ENCODE data around the gene ZNF384. TPM values are rescaled to one million over a fixed set of nuclear protein-coding genes. Genes with fewer than 3 reads are reported as not detected.

Gene ZNF384
- total RNA-seq, 1 donor from 2014 or later, result 53.6 TPM

GRCh38 chr12:6691473-6691872, 2.3 kb upstream of the ZNF384 start:
- Histone ChIP-seq H3K36me3 (no peaks in the 10 kb centered on the region), H3K27me3 (no peaks in the 10 kb centered on the region), H3K4me3 (no peak overlapping the region), H3K9me3 (no peaks in the 10 kb centered on the region), H3K4me1 (peaks cover 27% of the 10 kb centered on the region), H3K27ac (no peak overlapping the region)
- ATAC-seq (no peak), DNase-seq (no peak)
- intact Hi-C loops (cut with DNase I), result no loop called here
- TF ChIP-seq CTCF (IDR thresholded peaks at IDR 0.05), result no peak

GRCh38 chr12:6688543-6688998, 604 bp downstream of the ZNF384 start:
- no peak for TF ChIP-seq CTCF (IDR thresholded peaks at IDR 0.05)
- Histone ChIP-seq H3K27me3 (no peaks in the 10 kb centered on the region), H3K27ac (peak overlapping the region; percentile 96), H3K9me3 (no peaks in the 10 kb centered on the region), H3K4me1 (peaks cover 35% of the 10 kb centered on the region), H3K36me3 (no peaks in the 10 kb centered on the region), H3K4me3 (peak overlapping the region; percentile 82)
- ATAC-seq, result no peak
- no peak for DNase-seq
- intact Hi-C loops (cut with DNase I), result no loop called here

- Histone ChIP-seq H3K36me3 (peaks cover 6% of the 10 kb centered on the region), H3K4me3 (no peak overlapping the region), H3K27me3 (no peaks in the 10 kb centered on the region), H3K4me1 (peaks cover 35% of the 10 kb centered on the region), H3K9me3 (no peaks in the 10 kb centered on the region), H3K27ac (no peak overlapping the region)
- intact Hi-C loops (cut with DNase I), result no loop called here
- TF ChIP-seq CTCF (IDR thresholded peaks at IDR 0.05), result no peak
- ATAC-seq (no peak), DNase-seq (no peak)
These were observed 3.4 kb downstream of the ZNF384 start for GRCh38 chr12:6685814-6686213.

- H3K4me3 ChIP-seq, result no peak overlapping the region
- no peak overlapping the region for H3K27ac ChIP-seq
- TF ChIP-seq CTCF (IDR thresholded peaks at IDR 0.05), result peak; percentile 51
- DNase-seq, result no peak
- H3K36me3 ChIP-seq, result peaks cover 13% of the 10 kb centered on the region
- intact Hi-C loops (cut with DNase I), result no loop called here
- H3K27me3 ChIP-seq, result no peaks in the 10 kb centered on the region
- H3K9me3 ChIP-seq, result no peaks in the 10 kb centered on the region
- H3K4me1 ChIP-seq, result peaks cover 25% of the 10 kb centered on the region
- no peak for ATAC-seq
These were observed 4.6 kb downstream of the ZNF384 start for GRCh38 chr12:6684609-6685008.

GRCh38 chr12:6676962-6677361, 12.2 kb downstream of the ZNF384 start:
- Histone ChIP-seq H3K9me3 (no peaks in the 10 kb centered on the region), H3K27ac (no peak overlapping the region), H3K36me3 (peaks cover 89% of the 10 kb centered on the region), H3K27me3 (no peaks in the 10 kb centered on the region), H3K4me3 (no peak overlapping the region), H3K4me1 (no peaks in the 10 kb centered on the region)
- ATAC-seq, result no peak
- intact Hi-C loops (cut with DNase I), result no loop called here
- no peak for TF ChIP-seq CTCF (IDR thresholded peaks at IDR 0.05)
- DNase-seq, result no peak

GRCh38 chr12:6672143-6672542, 17.0 kb downstream of the ZNF384 start:
- no peaks in the 10 kb centered on the region for H3K4me1 ChIP-seq
- ATAC-seq (no peak), DNase-seq (no peak)
- no peak for TF ChIP-seq CTCF (IDR thresholded peaks at IDR 0.05)
- no peak overlapping the region for H3K4me3 ChIP-seq
- H3K27me3 ChIP-seq, result no peaks in the 10 kb centered on the region
- peaks cover 100% of the 10 kb centered on the region for H3K36me3 ChIP-seq
- H3K9me3 ChIP-seq, result no peaks in the 10 kb centered on the region
- intact Hi-C loops (cut with DNase I), result no loop called here
- H3K27ac ChIP-seq, result no peak overlapping the region

All from upper lobe of right lung (tissue), 1 donor.